ENCODE measurements around the gene PHTF2. TPM values are rescaled to one million over a fixed set of nuclear protein-coding genes. Genes with fewer than 3 reads are reported as not detected.

The PHTF2 gene
- total and polyA plus RNA-seq, 2 of the 4 experiments (the other 2 are of a cell fraction), result 28.3 to 69.9 TPM

DNA sequence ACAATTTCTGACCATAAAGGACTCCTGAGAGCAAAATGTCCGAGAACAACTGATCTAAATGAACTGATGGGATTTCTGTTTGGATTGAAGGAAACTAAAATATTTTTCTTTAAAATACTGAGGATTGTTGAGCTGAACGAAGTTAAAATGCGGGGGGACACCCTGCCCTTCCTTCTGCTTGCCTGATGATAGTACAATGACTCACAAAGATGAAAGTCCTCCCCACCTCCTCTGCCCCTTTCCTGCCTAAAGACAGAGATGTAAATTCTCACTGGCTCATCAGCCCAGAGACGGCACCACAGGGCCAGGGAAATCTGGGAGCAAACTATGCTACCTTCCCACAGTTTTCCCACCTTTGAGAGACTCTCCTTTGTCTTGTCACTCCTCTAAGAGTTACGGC lies 180.6 kb downstream of the PHTF2 start:
- ATAC-seq (ENCODE audit: low read depth), result peak; percentile 63; the same call in 1 of the 2 replicates
- no peak overlapping the region for H4K5ac ChIP-seq (ENCODE audit: low read depth, low read length)
- no peak overlapping the region for H3K18ac ChIP-seq (ENCODE audit: low read depth, low read length)
- H2BK120ac ChIP-seq (ENCODE audit: low read depth, low read length), result no peak overlapping the region
- no peaks in the 10 kb centered on the region for H3K79me1 ChIP-seq (ENCODE audit: low read depth in 1 of 2, low read length in 2 of 2)
- H2BK20ac ChIP-seq (ENCODE audit: low read depth, low read length), result no peak overlapping the region
- no peak overlapping the region for H2BK5ac ChIP-seq (ENCODE audit: low read depth, low read length, poor library complexity, severe bottlenecking)
- in situ Hi-C loops (cut with MboI; ENCODE audit: low sequenced_read_pairs) (no loop called here), intact Hi-C loops (cut with micrococcal nuclease) (no loop called here), dilution Hi-C loops (cut with HindIII; ENCODE audit: low sequenced_read_pairs, unreplicated experiment) (no loop called here)
- WGBS, 2 experiments (ENCODE audit: extremely low coverage in 2 of 2, insufficient read length in 1 of 2), result 100% methylated on average over 1 of the region's 5 CpGs; no CpG with 5 or more reads in 1 of the 2 experiments
- H3K4me1 ChIP-seq (ENCODE audit: control insufficient read depth, insufficient read depth, low read length), result no peaks in the 10 kb centered on the region
- no peaks in the 10 kb centered on the region for H3K9me3 ChIP-seq (ENCODE audit: control insufficient read depth, insufficient read depth, low read length)
- H4K8ac ChIP-seq (ENCODE audit: low read depth in 2 of 2, low read length in 2 of 2), result no peak overlapping the region
- H3K4me3 ChIP-seq (ENCODE audit: insufficient read depth, low read depth, low read length), result no peak overlapping the region
- no peak overlapping the region for H3K23ac ChIP-seq (ENCODE audit: low read depth, low read length)
- ChIA-PET CTCF (no interaction called here), POLR2A (ENCODE audit: unreplicated experiment) (no interaction called here)
- H3K14ac ChIP-seq (replicated peaks; ENCODE audit: low read depth, low read length), result no peak overlapping the region
- H3K4me2 ChIP-seq (ENCODE audit: low read depth, low read length), result no peak overlapping the region
- no peaks in the 10 kb centered on the region for H3K9me1 ChIP-seq (ENCODE audit: insufficient read depth, low read length)
- H3K9ac ChIP-seq (ENCODE audit: low read depth, low read length), result no peak overlapping the region
- peak overlapping the region; percentile 54 for H2AFZ ChIP-seq (replicated peaks; ENCODE audit: low read length, poor library complexity)
- TF ChIP-seq MAFK (IDR thresholded peaks at IDR 0.05; ENCODE audit: low read depth, low read length) (no peak), RFX5 (IDR thresholded peaks at IDR 0.05; ENCODE audit: low read depth, low read length) (no peak), NFE2L2 (IDR thresholded peaks at IDR 0.05; ENCODE audit: low read depth, low read length) (no peak), SMC3 (IDR thresholded peaks at IDR 0.05; ENCODE audit: low read depth, low read length) (no peak), CHD1 (IDR thresholded peaks at IDR 0.05; ENCODE audit: low read depth, low read length) (no peak), RAD21 (IDR thresholded peaks at IDR 0.05; ENCODE audit: low read length) (no peak), RCOR1 (IDR thresholded peaks at IDR 0.05; ENCODE audit: insufficient replicate concordance, low read length) (no peak), BHLHE40 (IDR thresholded peaks at IDR 0.05; ENCODE audit: low read depth, low read length) (no peak), MAZ (IDR thresholded peaks at IDR 0.05; ENCODE audit: borderline replicate concordance, low read depth, low read length) (no peak), FOS (IDR thresholded peaks at IDR 0.05; ENCODE audit: low read depth, low read length) (no peak), POLR2A (IDR thresholded peaks at IDR 0.05; ENCODE audit: low read depth, low read length) (no peak), CEBPB (IDR thresholded peaks at IDR 0.05; ENCODE audit: low read depth, low read length) (no peak), MXI1 (IDR thresholded peaks at IDR 0.05; ENCODE audit: borderline replicate concordance, low read depth, low read length) (no peak)
- TF ChIP-seq, protein P1, sequence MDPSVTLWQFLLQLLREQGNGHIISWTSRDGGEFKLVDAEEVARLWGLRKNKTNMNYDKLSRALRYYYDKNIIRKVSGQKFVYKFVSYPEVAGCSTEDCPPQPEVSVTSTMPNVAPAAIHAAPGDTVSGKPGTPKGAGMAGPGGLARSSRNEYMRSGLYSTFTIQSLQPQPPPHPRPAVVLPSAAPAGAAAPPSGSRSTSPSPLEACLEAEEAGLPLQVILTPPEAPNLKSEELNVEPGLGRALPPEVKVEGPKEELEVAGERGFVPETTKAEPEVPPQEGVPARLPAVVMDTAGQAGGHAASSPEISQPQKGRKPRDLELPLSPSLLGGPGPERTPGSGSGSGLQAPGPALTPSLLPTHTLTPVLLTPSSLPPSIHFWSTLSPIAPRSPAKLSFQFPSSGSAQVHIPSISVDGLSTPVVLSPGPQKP (IDR thresholded peaks at IDR 0.05; ENCODE audit: borderline replicate concordance, low read depth, low read length), result no peak
- TF ChIP-seq, protein P2, sequence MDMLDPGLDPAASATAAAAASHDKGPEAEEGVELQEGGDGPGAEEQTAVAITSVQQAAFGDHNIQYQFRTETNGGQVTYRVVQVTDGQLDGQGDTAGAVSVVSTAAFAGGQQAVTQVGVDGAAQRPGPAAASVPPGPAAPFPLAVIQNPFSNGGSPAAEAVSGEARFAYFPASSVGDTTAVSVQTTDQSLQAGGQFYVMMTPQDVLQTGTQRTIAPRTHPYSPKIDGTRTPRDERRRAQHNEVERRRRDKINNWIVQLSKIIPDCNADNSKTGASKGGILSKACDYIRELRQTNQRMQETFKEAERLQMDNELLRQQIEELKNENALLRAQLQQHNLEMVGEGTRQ (IDR thresholded peaks at IDR 0.05; ENCODE audit: low read depth, low read length), result no peak
- TF ChIP-seq, protein P3, sequence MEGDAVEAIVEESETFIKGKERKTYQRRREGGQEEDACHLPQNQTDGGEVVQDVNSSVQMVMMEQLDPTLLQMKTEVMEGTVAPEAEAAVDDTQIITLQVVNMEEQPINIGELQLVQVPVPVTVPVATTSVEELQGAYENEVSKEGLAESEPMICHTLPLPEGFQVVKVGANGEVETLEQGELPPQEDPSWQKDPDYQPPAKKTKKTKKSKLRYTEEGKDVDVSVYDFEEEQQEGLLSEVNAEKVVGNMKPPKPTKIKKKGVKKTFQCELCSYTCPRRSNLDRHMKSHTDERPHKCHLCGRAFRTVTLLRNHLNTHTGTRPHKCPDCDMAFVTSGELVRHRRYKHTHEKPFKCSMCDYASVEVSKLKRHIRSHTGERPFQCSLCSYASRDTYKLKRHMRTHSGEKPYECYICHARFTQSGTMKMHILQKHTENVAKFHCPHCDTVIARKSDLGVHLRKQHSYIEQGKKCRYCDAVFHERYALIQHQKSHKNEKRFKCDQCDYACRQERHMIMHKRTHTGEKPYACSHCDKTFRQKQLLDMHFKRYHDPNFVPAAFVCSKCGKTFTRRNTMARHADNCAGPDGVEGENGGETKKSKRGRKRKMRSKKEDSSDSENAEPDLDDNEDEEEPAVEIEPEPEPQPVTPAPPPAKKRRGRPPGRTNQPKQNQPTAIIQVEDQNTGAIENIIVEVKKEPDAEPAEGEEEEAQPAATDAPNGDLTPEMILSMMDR (conservative IDR thresholded peaks at IDR 0.05; ENCODE audit: low read depth, low read length), result no peak
- no peaks in the 10 kb centered on the region for H3K36me3 ChIP-seq (ENCODE audit: control insufficient read depth, insufficient read depth, low read length)
- no peak overlapping the region for H4K91ac ChIP-seq (ENCODE audit: insufficient read depth, low read depth, low read length)
- no peak overlapping the region for H3K56ac ChIP-seq (ENCODE audit: extremely low read depth, insufficient read depth, low read length)
- no peaks in the 10 kb centered on the region for H3K27me3 ChIP-seq (ENCODE audit: control insufficient read depth, insufficient read depth, low read length)
- no peaks in the 10 kb centered on the region for H4K20me1 ChIP-seq (ENCODE audit: insufficient read depth, low read length)
- no TSS peak for BruUV-seq (replicated peaks)
- H2BK15ac ChIP-seq (ENCODE audit: low read depth, low read length), result no peak overlapping the region
- peak; percentile 73 for DNase-seq
- H2AK5ac ChIP-seq (ENCODE audit: low read depth, low read length), result no peak overlapping the region
- H3K4ac ChIP-seq (ENCODE audit: low read depth, low read length), result no peak overlapping the region
- H3K27ac ChIP-seq (ENCODE audit: insufficient read depth, low read length), result no peak overlapping the region
- no peak overlapping the region for H2AK9ac ChIP-seq (replicated peaks; ENCODE audit: low read depth, low read length, poor library complexity)

Data from IMR-90 (cell line).